Measurements from ENCODE around the gene SULT1A1. TPM values are rescaled to one million over a fixed set of nuclear protein-coding genes. Genes with fewer than 3 reads are reported as not detected.

Gene SULT1A1
- total and polyA plus RNA-seq, 2 of the 8 experiments (the other 6 are each of a cell fraction or from before 2014, with no cell fraction given) = 2.1 to 4.0 TPM

GRCh38 chr16:28616636-28617035 lies 6.8 kb upstream of the SULT1A1 start:
- no peaks in the 10 kb centered on the region for H3K79me1 ChIP-seq (ENCODE audit: low read depth, low read length)
- H3K27me3 ChIP-seq (replicated peaks in 1 of 4; ENCODE audit: control insufficient read depth in 3 of 4, extremely low read depth in 1 of 4, insufficient read depth in 3 of 4, low read length in 3 of 4) = no peaks in the 10 kb centered on the region
- no peak overlapping the region for H2AFZ ChIP-seq (ENCODE audit: low read length)
- H3K9me3 ChIP-seq (ENCODE audit: insufficient read depth in 2 of 2, low read depth in 1 of 2, low read length in 1 of 2) = no peaks in the 10 kb centered on the region
- no peak overlapping the region for H4K8ac ChIP-seq (ENCODE audit: extremely low read depth, insufficient read depth, low read length)
- H3K56ac ChIP-seq (replicated peaks; ENCODE audit: insufficient read length, low read depth, low read length) = no peak overlapping the region
- no peaks in the 10 kb centered on the region for H3K36me3 ChIP-seq (ENCODE audit: control insufficient read depth in 2 of 4, insufficient read depth in 4 of 4, low read length in 3 of 4)
- no peak overlapping the region for H3K14ac ChIP-seq (ENCODE audit: insufficient read length)
- H4K20me1 ChIP-seq (replicated peaks in 1 of 2; ENCODE audit: control insufficient read depth in 1 of 2, insufficient read depth in 2 of 2, low read length in 2 of 2) = no peaks in the 10 kb centered on the region
- no peak overlapping the region for H3K4me3 ChIP-seq (ENCODE audit: extremely low read depth in 1 of 4, insufficient read depth in 2 of 4, low read depth in 3 of 4, low read length in 4 of 4)
- no peak overlapping the region for H4K5ac ChIP-seq (ENCODE audit: insufficient read length, low read depth, low read length)
- 0 out of 2 replicates have a peak overlapping the region, but pooled peaks have one; percentile 72 for H2BK15ac ChIP-seq (ENCODE audit: low read length)
- no peaks in the 10 kb centered on the region for H3K23me2 ChIP-seq (ENCODE audit: low read depth, low read length)
- no peaks in the 10 kb centered on the region for H3K79me2 ChIP-seq (ENCODE audit: control insufficient read depth in 1 of 2, insufficient read depth in 2 of 2, low read length in 2 of 2)
- 88% methylated on average over 7 of the region's 7 CpGs; no CpG with 5 or more reads in 1 of the 2 experiments for WGBS, 2 experiments (ENCODE audit: extremely low coverage in 1 of 2, insufficient coverage in 1 of 2, insufficient read length in 1 of 2, insufficient replicate concordance in 2 of 2, low coverage in 1 of 2, low lambda C conversion rate in 2 of 2, missing lambda C conversion rate in 1 of 2)
- H2BK20ac ChIP-seq (ENCODE audit: low read length) = no peak overlapping the region
- H2BK12ac ChIP-seq (ENCODE audit: low read depth, low read length) = no peak overlapping the region
- H3K4me1 ChIP-seq (replicated peaks in 1 of 4; ENCODE audit: control insufficient read depth in 3 of 4, insufficient read depth in 4 of 4, low read length in 3 of 4) = peaks cover under 1 to 4% (median 2%) of the 10 kb centered on the region in 4 experiments; a peak in 4 of 7 replicates
- H2AK5ac ChIP-seq (ENCODE audit: low read depth, low read length) = no peak overlapping the region
- DNase-seq (ENCODE audit: low read depth in 1 of 2, low spot score in 2 of 2) (no peak), FAIRE-seq (no peak)
- H3K18ac ChIP-seq (ENCODE audit: extremely low read depth, low read length) = no peak overlapping the region
- H2BK5ac ChIP-seq (ENCODE audit: low read depth, low read length) = no peak overlapping the region
- no peak overlapping the region for H3K9ac ChIP-seq (replicated peaks in 1 of 4; ENCODE audit: extremely low read depth in 1 of 4, low read depth in 3 of 4, low read length in 3 of 4)
- no peak overlapping the region for H2BK120ac ChIP-seq (replicated peaks; ENCODE audit: low read depth, low read length)
- POLR2A ChIA-PET (ENCODE audit: partially characterized antibody) = interaction anchor here (0.9 to 1.0 kb wide), 2 partner anchors 36 to 63 kb away, joined by 3 to 5 read pairs; partner anchors contain the start of gene SGF29
- H3K27ac ChIP-seq (ENCODE audit: low read depth, low read length) = no peak overlapping the region
- H4K91ac ChIP-seq (replicated peaks; ENCODE audit: insufficient read length, low read length) = peak overlapping the region; percentile 40
- TF ChIP-seq PHF8 (conservative IDR thresholded peaks at IDR 0.05; ENCODE audit: low read depth, low read length) (no peak), SP4 (IDR thresholded peaks at IDR 0.05; ENCODE audit: low read length) (no peak), SP1 (IDR thresholded peaks at IDR 0.05; ENCODE audit: low read depth, low read length) (no peak), ASH2L (IDR thresholded peaks at IDR 0.05; ENCODE audit: low read length) (no peak), SRF (IDR thresholded peaks at IDR 0.05; ENCODE audit: low read depth, low read length) (no peak)
- CTCF ChIA-PET (ENCODE audit: partially characterized antibody) = interaction anchor here (0.6 to 2.6 kb wide), 12 partner anchors 9 to 1539 kb away, joined by 3 to 7 read pairs (median 3); no protein-coding TSS in a partner anchor
- H3K23ac ChIP-seq (ENCODE audit: insufficient read length) = no peak overlapping the region
- no peak overlapping the region for H3K4ac ChIP-seq (replicated peaks; ENCODE audit: insufficient read length, low read depth, low read length)
- no peak overlapping the region for H3K4me2 ChIP-seq (ENCODE audit: insufficient read depth in 1 of 2, low read depth in 2 of 2, low read length in 2 of 2)

Measured in H1 (cell line).